T-helper 9 cell (primary cell): Measurements from ENCODE around the gene ACYP2.
A peak's percentile ranks its signal among the peaks of the same experiment; 100 is the strongest.
"Not testable (repeated sequence)": the region's sequence is repeated elsewhere in the genome, so short reads cannot be mapped to it uniquely, and the experiment has no call there.

Experiments used
- DNase-seq: peaks from one replicate; pipeline ENCODE4 v3.0.0-alpha.2; 2020

Gene ACYP2

GRCh38 chr2:54099829-54100585, 15.4 kb upstream of the ACYP2 start:
- DNase-seq, result no peak

GRCh38 chr2:54100772-54101171, 14.6 kb upstream of the ACYP2 start:
- DNase-seq, result no peak

DNA sequence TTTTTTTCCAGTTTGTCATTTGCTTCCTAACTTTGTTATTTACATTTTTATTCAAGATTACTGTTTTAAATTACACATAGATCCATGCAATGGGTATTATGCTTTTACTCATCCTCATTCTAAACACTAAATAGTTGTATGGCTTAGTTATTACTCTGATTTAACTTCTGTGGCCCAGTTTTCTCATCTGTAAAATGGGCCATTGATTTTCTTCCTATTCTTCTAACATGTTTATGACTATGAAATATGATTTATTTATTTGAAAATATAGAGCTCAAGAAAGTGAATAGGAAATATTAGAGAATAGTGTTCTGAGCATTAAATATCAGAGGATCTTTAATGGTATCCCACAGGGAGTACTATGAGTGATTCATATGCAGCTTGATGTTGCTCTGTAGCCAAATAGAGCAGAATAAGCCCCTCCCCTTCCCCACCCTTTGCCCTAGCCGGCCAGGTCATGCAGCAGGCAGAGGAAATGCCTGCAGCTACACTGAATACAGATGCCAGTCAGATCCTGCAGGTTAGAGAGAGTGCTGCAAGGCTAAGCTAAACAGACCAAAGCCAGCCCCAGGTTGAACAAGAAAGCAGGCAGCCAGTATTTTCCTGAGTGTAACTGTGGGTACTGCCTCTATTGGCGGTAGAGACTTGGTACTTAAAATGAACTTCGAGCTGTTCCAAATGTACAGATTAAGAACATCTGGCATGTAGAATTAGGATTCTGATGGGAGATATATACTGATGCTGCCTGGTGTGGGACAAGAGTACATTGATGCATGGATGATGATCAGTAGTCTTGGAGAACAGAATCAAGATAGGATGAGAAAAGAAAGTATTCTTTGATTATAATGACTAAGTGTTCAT, 11.7 kb upstream of the ACYP2 start:
- DNase-seq, result no peak

GRCh38 chr2:54106631-54107454, 8.6 kb upstream of the ACYP2 start:
- DNase-seq, result peak; percentile 9

DNA sequence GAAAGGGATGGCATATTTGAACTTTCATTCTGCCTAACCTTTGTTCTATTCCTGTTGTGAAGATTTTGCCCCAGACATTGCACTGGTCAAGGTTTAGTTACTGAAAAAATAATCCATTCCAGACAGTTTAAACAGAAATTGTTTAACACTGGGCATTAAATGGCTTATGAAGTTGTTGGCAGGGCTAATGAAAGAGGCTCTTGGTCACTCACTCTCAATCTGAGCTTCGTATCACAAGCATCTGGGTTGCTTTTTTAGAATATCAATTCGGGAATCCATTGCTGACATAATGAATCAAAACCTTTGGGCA, 8.0 kb upstream of the ACYP2 start:
- no peak for DNase-seq

DNA sequence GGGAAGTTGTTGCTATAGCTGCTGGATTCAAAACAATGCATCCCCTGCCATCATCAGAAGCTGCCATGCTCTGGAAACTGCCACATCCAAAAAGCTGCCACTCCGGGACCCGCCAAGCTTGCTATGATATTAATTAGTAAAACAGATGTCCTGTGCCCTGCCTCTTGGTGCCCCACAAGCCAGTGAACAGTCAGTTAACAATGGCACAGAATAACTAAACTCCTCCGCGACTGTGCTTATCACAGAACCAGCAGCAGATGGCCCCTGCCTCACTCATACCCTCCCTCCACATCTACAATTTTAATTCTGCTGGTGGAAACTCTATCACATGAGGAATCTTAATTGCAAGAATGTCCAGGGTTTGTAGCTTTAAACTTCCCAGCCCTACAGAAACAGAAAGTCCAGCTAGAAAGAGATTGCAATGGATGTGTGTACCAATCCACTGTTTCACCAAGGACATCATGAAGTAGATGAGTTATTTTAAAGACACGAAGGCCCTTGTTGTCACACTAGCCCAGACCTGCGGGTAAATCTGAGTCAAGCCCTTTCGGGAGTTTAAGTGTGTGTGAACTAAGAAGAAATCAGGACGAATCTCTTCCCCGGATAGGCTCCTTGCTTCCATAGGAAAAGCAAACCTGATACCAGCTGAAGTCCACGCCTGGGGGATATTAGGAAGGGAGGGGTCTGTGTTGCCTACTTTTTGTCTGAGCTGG, 7.4 kb upstream of the ACYP2 start:
- DNase-seq, result no peak

DNA sequence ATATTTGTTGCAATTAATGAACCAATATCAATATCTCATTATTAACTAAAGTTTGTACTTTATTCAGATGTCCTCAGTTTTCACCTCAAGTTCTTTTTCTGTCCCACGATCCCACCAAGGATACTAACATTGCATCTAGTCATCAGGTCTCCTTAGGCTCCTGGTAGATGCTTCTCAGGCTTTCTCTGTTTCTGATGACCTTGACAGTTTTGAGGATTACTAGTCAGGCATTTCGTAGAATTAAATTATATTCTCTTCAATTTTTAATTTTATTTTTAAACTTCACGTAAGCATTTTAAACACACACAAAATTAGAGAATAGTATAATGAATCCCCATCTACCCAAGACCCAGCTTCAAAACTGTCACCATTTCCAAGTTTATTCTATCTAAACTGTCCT, 5.6 kb upstream of the ACYP2 start:
- no peak for DNase-seq

- not testable (repeated sequence) for DNase-seq
Observed at GRCh38 chr2:54114479-54114878, 936 bp upstream of the ACYP2 start.

GRCh38 chr2:54114936-54115283, 505 bp upstream of the ACYP2 start:
- DNase-seq, result no peak

- DNase-seq, result not testable (repeated sequence)
Observed at GRCh38 chr2:54116598-54116997, 1.2 kb downstream of the ACYP2 start.

DNA sequence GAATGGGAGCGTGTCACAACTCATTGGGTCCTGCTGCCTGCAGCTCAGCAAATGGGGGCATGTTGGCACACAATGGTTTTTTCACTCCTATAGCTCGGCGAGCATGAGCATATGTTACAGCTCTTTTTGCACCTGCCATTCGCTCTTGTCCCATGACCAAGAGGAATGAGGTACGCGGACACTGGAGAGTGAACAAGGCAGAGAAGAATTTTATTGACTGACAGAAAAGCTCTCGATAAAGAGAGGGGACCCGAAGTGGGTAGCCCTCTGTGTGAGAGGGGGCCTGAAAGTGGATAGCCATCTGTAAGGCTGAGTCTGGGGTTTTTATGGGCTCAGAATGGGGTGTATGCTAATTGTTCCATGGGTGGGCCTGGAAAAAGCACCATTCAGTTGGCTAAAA, 5.5 kb downstream of the ACYP2 start:
- no peak for DNase-seq

- DNase-seq, result no peak
Observed at GRCh38 chr2:54122171-54122935, 6.9 kb downstream of the ACYP2 start.

DNA sequence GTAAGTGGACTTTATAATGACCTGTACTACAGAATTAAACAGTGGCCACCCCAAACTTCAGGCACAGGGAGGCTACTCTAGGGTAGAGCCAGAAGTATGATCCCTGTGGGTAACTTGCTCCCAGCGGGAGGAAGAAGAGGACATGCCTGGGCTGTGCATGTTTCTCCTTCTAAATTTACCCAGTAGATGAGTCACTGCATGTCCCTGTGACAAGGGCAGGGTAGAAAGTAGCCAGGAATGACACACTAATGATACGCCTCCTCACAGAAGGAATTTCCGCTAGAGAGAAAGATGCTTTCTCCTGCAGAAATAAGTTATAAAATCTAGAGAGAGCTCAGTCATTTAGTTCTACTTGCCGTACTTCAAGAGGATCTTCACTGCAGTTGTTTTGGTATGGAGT, 7.5 kb downstream of the ACYP2 start:
- no peak for DNase-seq

GRCh38 chr2:54127174-54127573, 11.8 kb downstream of the ACYP2 start:
- not testable (repeated sequence) for DNase-seq

DNA sequence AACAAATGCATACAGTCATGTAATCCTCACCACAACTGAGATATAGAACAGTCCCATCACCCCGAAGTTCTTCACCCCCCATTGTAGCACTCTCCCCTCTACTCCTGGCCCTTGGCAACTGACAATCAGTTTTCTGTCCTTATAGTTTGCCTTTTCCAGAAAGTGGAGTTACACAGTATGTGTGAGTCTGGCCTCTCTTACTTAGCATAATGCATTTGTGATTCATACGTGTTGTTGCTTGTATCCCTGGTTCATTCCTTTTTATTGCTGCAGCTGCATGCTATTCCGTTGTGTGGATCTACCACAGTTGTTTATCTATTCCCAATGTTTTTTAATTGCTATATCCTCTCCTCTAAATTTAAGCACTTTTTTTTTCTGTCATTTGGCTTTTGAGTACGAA, 17.6 kb downstream of the ACYP2 start:
- DNase-seq, result no peak

DNA sequence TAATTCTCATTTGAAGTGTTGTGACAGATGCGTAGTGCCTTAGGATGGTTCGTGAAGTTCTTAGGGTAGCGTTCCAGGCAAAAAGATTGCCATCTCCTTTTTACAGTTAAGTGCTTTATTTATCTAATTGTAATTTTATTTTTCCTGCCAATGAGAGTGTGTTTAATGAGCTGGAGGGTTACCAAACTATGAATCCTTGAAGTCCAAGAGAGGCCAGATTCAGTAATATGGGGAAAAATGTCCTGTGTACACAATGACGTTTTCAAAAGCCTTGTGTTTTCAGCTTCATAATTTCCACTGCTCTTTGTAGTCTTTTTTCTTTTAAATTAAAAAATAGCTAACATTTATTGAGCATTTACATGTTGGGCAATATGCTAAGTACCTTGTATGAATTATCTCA, 23.8 kb downstream of the ACYP2 start:
- no peak for DNase-seq

- no peak for DNase-seq
Observed at GRCh38 chr2:54143780-54144179, 28.4 kb downstream of the ACYP2 start.

DNA sequence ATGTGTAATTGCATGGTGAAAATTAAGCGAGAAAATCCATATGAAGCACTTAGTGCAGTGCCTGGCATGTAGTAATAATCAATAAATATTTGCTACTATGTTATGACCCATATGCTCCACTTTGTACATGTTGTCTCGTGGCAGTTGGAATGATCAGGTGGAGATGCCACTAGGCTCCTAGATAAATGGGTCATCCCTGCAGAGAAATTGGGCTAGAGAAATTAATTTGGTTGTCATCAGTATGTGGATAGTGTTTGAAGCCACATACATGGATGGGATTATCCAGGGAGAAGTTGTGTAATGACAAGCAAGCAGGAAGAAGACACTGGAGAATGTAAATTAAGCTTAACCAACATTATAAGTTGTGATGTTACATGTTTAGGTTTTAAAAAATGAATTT, 33.0 kb downstream of the ACYP2 start:
- DNase-seq, result no peak

GRCh38 chr2:54149638-54150441, 34.4 kb downstream of the ACYP2 start:
- no peak for DNase-seq

DNA sequence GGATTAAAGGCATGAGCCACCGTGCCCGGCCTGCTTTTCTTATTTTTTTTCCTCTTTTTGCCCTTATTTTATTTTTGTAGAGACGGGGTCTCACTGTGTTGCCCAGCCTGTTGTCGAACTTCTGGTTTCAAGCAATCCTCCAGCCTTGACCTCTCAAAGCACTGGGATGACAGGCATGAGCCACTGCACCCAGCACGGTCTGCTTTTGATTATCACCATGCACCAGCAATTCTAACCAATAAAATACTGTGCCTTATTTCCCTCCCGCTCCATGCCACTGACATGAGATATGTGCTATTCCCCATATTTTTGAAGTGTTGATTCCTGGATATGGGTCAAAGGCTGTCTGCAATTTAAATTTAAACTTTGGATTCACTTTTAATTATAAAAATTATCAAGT, 42.9 kb downstream of the ACYP2 start:
- no peak for DNase-seq
